Body of pancreas (tissue), 4 donors: ENCODE results near the gene DHRS4L2. TPM values are rescaled to one million over a fixed set of nuclear protein-coding genes. Genes with fewer than 3 reads are reported as not detected.
A peak's percentile ranks its signal among the peaks of the same experiment; 100 is the strongest.
"Not testable (repeated sequence)": the region's sequence is repeated elsewhere in the genome, so short reads cannot be mapped to it uniquely, and the experiment has no call there.

Experiments
- ATAC-seq: fragments of 150-250 bp; one replicate; pipeline ENCODE4 v1.9.1; 2016
- DNase-seq, 4 donors: peaks; one replicate each; pipeline ENCODE4 v3.0.0-alpha.2; 2019
- H3K27ac ChIP-seq, 4 donors: fragments of 200-600 bp; sonication (generic); 1 replicate in 3 of 4; 2 replicates in 1 of 4; pipeline versions ENCODE4 v1.5.1 to v1.6.1; 2016 to 2019; ENCODE audit warnings: mild to moderate bottlenecking in 1 of 4, mixed read lengths in 1 of 4, moderate library complexity in 1 of 4
- H3K27me3 ChIP-seq, 2 donors: fragments of 200-600 bp; sonication (generic); one replicate each; pipeline ENCODE4 v1.6.0; 2016; ENCODE audit warnings: mild to moderate bottlenecking in 1 of 2
- H3K36me3 ChIP-seq, 2 donors: fragments of 200-600 bp; sonication (generic); replicated peaks in 1 of 2; 2 replicates each; pipeline ENCODE4 v1.5.1; 2016; ENCODE audit warnings: low read depth in 2 of 2; ENCODE audit not compliant: insufficient read depth in 1 of 2
- H3K4me1 ChIP-seq: fragments of 200-600 bp; sonication (generic); one replicate; pipeline ENCODE4 v1.6.0; 2016
- H3K4me3 ChIP-seq, 2 donors: fragments of 200-600 bp; sonication (generic); 1 replicate in 1 of 2; 2 replicates in 1 of 2; pipeline ENCODE4 v1.5.1; 2016 to 2019
- H3K9me3 ChIP-seq, 3 donors: fragments of 200-600 bp; sonication (generic); 1 replicate in 2 of 3; 2 replicates in 1 of 3; pipeline ENCODE4 v1.5.1; 2016
- POLR2A ChIP-seq, 3 donors: fragments of 450-650 bp; IDR thresholded peaks; one replicate each; pipeline ENCODE4 v1.6.1; 2016; ENCODE audit warnings: antibody characterized with exemption in 3 of 3, mild to moderate bottlenecking in 2 of 3
- WGBS, 2 donors: methylation state at CpG; one replicate each; pipeline ENCODE4 v1.1.5; 2017; 5-methylcytosine and 5-hydroxymethylcytosine counted together
- intact Hi-C: fragments of 100-400 bp; cut with DNase I; formaldehyde crosslinking; loops from one replicate; pipeline ENCODE4 v1.15.1; 2023
- total RNA-seq, 2 donors: library from RNA; depleted of rRNA; stranded (reverse); fragments of >200 nt; gene quantifications; one replicate each; pipeline ENCODE4 v1.1.0, GENCODE V29; 2016
- TF ChIP-seq, protein P1 (sequence below), 7 experiments: fragments of 450-650 bp in 4 of 7; fragments of 200-600 bp in 3 of 7; sonication (generic) in 3 of 7; IDR thresholded peaks; one replicate each; pipeline ENCODE4 v1.5.1; 2016 to 2019; ENCODE audit warnings: antibody characterized with exemption in 7 of 7

The DHRS4L2 gene
- total RNA-seq, 2 donors from 2014 or later, result 10.6 to 16.5 TPM

DNA sequence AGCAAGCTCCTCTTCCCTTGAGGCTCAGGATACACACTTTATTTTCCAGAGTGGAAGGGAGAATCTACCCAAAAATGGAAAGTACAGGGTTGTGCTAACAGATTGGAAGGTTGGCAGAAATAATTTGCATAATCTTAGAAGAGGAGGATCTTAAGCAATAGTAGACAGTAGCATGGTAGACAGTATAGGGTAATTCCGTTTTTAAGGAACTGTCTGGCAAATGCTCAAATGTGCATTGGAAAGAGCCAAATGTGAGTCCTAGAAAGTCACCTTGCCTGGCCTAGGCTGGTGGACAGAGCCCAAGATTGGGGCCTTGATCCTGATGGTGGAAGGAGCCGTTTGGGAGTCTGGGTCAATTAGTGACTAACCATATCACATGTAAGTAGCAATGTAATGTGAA, 50.0 kb downstream of the DHRS4L2 start:
- H3K4me1 ChIP-seq, result peaks cover 32% of the 10 kb centered on the region
- intact Hi-C loops, result no loop called here
- H3K36me3 ChIP-seq, result no peaks in the 10 kb centered on the region
- no peaks in the 10 kb centered on the region for H3K27me3 ChIP-seq
- TF ChIP-seq, protein P1, sequence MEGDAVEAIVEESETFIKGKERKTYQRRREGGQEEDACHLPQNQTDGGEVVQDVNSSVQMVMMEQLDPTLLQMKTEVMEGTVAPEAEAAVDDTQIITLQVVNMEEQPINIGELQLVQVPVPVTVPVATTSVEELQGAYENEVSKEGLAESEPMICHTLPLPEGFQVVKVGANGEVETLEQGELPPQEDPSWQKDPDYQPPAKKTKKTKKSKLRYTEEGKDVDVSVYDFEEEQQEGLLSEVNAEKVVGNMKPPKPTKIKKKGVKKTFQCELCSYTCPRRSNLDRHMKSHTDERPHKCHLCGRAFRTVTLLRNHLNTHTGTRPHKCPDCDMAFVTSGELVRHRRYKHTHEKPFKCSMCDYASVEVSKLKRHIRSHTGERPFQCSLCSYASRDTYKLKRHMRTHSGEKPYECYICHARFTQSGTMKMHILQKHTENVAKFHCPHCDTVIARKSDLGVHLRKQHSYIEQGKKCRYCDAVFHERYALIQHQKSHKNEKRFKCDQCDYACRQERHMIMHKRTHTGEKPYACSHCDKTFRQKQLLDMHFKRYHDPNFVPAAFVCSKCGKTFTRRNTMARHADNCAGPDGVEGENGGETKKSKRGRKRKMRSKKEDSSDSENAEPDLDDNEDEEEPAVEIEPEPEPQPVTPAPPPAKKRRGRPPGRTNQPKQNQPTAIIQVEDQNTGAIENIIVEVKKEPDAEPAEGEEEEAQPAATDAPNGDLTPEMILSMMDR (IDR thresholded peaks at IDR 0.05), result no peak
- no peak for TF ChIP-seq POLR2A (IDR thresholded peaks at IDR 0.05)
- DNase-seq (no peak), ATAC-seq (no peak)
- H3K9me3 ChIP-seq, result no peaks in the 10 kb centered on the region
- no peak overlapping the region for H3K27ac ChIP-seq
- H3K4me3 ChIP-seq, result no peak overlapping the region
- 68 to 87% methylated on average over 2 of the region's 2 CpGs for WGBS, 2 donors

DNA sequence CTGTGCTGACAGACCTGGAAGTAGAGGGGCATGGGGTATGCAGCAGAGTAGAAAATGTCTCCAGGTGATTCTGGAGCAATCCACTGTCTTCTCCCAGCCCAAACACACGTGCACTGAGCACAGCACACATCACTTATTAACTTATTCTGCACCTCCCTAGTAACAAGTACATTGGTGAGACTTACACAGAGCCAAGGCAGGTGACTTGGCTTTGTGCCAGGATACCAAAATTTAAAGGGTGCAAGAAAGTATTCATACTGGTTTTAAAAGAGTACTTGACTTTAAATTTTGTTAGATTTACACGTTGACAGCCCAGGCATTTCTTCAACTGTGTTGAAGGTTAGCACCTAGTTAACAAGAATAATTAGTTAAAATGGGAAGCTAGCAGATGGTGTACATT, 52.0 kb downstream of the DHRS4L2 start:
- Histone ChIP-seq H3K9me3 (no peaks in the 10 kb centered on the region), H3K36me3 (no peaks in the 10 kb centered on the region), H3K4me1 (peaks cover 30% of the 10 kb centered on the region), H3K4me3 (no peak overlapping the region), H3K27me3 (no peaks in the 10 kb centered on the region), H3K27ac (no peak overlapping the region)
- TF ChIP-seq, protein P1 (IDR thresholded peaks at IDR 0.05), result no peak
- TF ChIP-seq POLR2A (IDR thresholded peaks at IDR 0.05), result no peak
- no peak for DNase-seq
- 30 to 34% methylated on average over 2 of the region's 2 CpGs for WGBS, 2 donors
- no peak for ATAC-seq
- intact Hi-C loops, result no loop called here

DNA sequence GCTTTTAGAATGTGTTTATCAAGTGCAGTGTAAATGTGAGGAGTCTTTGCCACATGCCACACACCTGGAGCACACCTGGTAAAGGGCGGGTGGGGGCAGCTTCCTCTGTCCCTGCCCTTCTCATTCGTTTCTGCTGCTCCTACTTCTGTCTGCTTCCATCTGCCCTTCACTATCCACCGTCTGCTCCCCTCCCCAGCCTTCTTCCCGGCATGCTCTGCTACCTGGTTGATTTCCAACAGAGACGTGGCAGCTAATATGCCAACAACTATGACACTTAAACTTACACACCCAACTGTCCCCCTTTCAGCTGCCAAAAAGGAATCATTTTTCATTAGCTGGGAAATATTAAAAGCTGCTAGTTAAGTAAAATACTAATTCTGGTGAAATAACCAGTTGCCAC, 54.0 kb downstream of the DHRS4L2 start:
- Histone ChIP-seq H3K4me3 (no peak overlapping the region), H3K27ac (peak overlapping the region in 3 of 4 donors; percentile 66 to 69 (median 67)), H3K9me3 (no peaks in the 10 kb centered on the region), H3K36me3 (no peaks in the 10 kb centered on the region), H3K27me3 (no peaks in the 10 kb centered on the region), H3K4me1 (peaks cover 16% of the 10 kb centered on the region)
- peak in 2 of 3 donors; percentile 56 to 59 for TF ChIP-seq POLR2A (IDR thresholded peaks at IDR 0.05)
- TF ChIP-seq, protein P1 (IDR thresholded peaks at IDR 0.05), result no peak
- peak; percentile 96 for ATAC-seq
- WGBS, 2 donors, result 11 to 19% methylated on average over 5 of the region's 5 CpGs
- intact Hi-C loops, result no loop called here
- DNase-seq, result peak; percentile 66 to 79 (median 76)

DNA sequence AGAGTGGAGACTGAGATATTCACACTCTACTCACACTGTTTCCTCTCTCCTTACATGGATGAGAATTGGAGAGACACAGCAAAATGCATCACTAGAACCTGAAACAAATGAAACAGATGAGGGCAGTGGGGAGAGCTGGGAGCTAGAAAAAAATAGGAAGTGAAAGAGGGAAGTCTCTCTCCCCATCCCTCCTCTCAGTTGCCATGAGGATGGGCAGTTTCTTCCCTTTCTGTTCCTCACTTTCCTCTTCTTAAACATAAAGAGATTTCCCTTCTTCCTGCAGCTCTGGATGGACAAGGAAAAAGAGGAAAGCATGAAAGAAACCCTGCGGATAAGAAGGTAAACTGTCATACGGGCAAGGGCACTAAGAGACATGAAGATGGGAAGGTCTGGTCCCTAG, 60.3 kb downstream of the DHRS4L2 start:
- H3K27ac ChIP-seq, H3K36me3 ChIP-seq, ATAC-seq, intact Hi-C loops, H3K4me3 ChIP-seq, H3K9me3 ChIP-seq, DNase-seq, H3K27me3 ChIP-seq: not testable (repeated sequence)
- WGBS, 2 donors, result 81 to 83% methylated on average over 2 of the region's 2 CpGs
- peaks cover 20% of the 10 kb centered on the region for H3K4me1 ChIP-seq

DNA sequence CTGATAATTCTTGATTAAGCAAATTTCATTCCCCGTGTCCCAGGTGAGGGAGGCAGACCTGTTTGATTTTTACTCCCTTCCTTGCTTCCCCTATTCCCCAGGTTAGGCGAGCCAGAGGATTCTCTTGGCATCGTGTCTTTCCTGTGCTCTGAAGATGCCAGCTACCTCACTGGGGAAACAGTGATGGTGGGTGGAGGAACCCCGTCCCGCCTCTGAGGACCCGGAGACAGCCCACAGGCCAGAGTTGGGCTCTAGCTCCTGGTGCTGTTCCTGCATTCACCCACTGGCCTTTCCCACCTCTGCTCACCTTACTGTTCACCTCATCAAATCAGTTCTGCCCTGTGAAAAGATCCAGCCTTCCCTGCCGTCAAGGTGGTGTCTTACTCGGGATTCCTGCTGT, 62.0 kb downstream of the DHRS4L2 start:
- not testable (repeated sequence) for H3K36me3 ChIP-seq, H3K4me3 ChIP-seq, H3K27me3 ChIP-seq, H3K9me3 ChIP-seq, DNase-seq
- intact Hi-C loops, result loop anchor here (10.0 kb wide), 1 partner anchor 114 kb away; the partner anchor contains the start of gene IRF9
- ATAC-seq, result peak; percentile 5
- Histone ChIP-seq H3K27ac (peak overlapping the region in 2 of 4 donors; percentile 79 to 81), H3K4me1 (peaks cover 20% of the 10 kb centered on the region)
- WGBS, 2 donors, result 63 to 65% methylated on average over 8 of the region's 8 CpGs

DNA sequence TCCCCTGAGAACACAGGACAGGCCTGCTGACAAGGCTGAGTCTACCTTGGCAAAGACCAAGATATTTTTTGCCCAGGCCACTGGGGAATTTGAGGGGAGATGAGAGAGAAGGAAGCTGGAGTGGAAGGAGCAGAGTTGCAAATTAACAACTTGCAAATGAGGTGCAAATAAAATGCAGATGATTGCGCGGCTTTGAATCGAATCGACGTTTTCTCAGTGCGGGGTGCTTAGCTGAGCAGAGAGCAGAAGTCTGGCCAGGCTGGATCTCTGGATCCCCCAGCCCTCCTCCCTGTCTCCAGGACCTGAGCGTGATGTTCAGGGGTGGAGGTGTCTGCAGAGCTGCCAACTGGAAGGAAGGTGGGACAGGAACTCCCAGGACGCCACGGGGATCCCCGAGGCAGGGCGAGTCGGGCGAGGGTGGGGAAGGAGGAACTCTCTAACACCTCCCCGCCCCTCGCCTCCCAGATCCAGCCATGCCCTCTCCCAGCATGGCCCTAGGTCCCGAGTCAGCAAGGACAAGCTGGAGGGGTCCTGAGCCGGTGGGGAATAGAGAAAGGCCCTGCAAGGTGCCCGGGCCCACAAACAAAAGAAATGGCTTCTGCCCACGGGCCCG, 62.6 kb downstream of the DHRS4L2 start:
- intact Hi-C loops, result loop anchor here (10.0 kb wide), 1 partner anchor 114 kb away; the partner anchor contains the start of gene IRF9
- WGBS, 2 donors, result 28 to 44% methylated on average over 10 to 20 of the region's 20 CpGs
- Histone ChIP-seq H3K4me1 (peaks cover 20% of the 10 kb centered on the region), H3K36me3 (no peaks in the 10 kb centered on the region), H3K9me3 (no peaks in the 10 kb centered on the region), H3K27ac (peak overlapping the region; percentile 47 to 81 (median 78)), H3K4me3 (peak overlapping the region; percentile 25 to 34), H3K27me3 (no peaks in the 10 kb centered on the region)
- TF ChIP-seq, protein P1 (IDR thresholded peaks at IDR 0.05), result no peak
- TF ChIP-seq POLR2A (IDR thresholded peaks at IDR 0.05), result no peak
- DNase-seq (peak in 1 of 4 donors; percentile 35), ATAC-seq (peak; percentile 34)
